ENCODE results near the gene PPM1M. TPM values are rescaled to one million over a fixed set of nuclear protein-coding genes. Genes with fewer than 3 reads are reported as not detected.

The PPM1M gene
- total RNA-seq, 1 donor: 28.2 TPM

DNA sequence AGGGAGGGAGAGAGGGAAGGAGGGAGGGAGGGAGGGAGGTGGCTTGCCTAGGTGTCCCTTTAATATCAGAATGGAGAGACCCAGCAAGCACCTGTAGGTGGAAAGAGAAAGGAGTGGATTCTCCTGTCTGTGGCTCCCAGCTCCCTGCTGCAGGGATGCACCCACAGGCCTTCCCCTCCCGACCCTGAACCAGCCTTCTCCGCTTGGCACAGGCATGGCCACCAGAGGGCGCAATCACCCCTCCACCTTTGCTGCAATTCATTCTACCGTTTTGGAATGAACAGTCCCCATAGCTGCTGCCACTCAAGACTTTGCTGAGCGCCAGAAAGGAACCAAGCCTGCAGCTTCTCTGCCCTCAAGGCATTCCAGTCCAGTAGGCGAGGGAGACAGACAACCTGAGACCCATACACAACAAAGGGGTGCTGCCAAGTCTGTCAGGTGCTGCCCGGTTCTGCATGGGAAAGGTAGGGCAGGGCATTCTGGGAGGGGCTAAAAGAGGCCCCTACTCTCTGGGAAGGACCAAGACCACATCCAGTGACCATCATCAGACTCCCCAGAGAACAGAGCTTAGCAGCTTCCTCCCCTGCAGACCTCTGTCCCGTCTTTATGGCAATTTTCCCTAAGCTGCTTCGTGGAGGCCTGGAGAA, 25.1 kb upstream of the PPM1M start:
- Histone ChIP-seq H3K9me3 (ENCODE audit: low read depth, low read length) (no peaks in the 10 kb centered on the region), H3K4me3 (ENCODE audit: insufficient read depth, low read length) (no peak overlapping the region), H3K79me2 (ENCODE audit: insufficient read depth, low read length) (no peaks in the 10 kb centered on the region), H3K27ac (ENCODE audit: low read depth, low read length) (no peak overlapping the region), H4K20me1 (ENCODE audit: insufficient read depth, low read length) (no peaks in the 10 kb centered on the region), H2AFZ (ENCODE audit: low read length) (no peak overlapping the region), H3K36me3 (ENCODE audit: insufficient read depth, low read length) (peaks cover under 1% of the 10 kb centered on the region), H3K27me3 (ENCODE audit: insufficient read depth, low read length) (no peaks in the 10 kb centered on the region), H3K4me2 (ENCODE audit: insufficient read depth, low read length) (no peak overlapping the region), H3K4me1 (ENCODE audit: insufficient read depth, low read length) (peaks cover 9% of the 10 kb centered on the region)
- TF ChIP-seq, protein P1, sequence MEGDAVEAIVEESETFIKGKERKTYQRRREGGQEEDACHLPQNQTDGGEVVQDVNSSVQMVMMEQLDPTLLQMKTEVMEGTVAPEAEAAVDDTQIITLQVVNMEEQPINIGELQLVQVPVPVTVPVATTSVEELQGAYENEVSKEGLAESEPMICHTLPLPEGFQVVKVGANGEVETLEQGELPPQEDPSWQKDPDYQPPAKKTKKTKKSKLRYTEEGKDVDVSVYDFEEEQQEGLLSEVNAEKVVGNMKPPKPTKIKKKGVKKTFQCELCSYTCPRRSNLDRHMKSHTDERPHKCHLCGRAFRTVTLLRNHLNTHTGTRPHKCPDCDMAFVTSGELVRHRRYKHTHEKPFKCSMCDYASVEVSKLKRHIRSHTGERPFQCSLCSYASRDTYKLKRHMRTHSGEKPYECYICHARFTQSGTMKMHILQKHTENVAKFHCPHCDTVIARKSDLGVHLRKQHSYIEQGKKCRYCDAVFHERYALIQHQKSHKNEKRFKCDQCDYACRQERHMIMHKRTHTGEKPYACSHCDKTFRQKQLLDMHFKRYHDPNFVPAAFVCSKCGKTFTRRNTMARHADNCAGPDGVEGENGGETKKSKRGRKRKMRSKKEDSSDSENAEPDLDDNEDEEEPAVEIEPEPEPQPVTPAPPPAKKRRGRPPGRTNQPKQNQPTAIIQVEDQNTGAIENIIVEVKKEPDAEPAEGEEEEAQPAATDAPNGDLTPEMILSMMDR (IDR thresholded peaks at IDR 0.05; ENCODE audit: extremely low read depth, low read depth, low read length): peak; percentile 92
- peak; percentile 99 for DNase-seq (ENCODE audit: insufficient read length, low spot score, missing footprints)

DNA sequence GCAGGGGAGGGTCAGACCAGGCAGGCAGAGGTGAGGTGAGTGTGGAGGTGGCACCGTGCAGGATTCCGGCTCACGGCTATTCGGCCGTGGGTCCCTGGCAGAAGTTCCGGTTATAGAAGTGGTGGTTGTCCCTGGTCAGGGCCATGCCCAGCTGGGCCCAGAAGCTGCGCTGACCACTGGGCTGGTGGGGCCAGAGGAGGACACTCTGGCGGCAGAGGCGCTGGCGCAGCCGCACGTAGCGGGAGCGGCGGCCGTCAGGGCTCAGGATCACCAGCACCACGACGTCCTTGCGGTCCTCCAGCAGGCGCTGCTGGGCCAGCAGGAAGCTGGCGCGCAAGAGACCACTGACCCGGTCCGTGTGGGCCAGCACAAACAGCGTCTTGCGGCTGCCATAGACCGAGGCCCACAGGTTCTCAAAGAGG, 24.4 kb upstream of the PPM1M start:
- H3K79me2 ChIP-seq (ENCODE audit: insufficient read depth, low read length): no peaks in the 10 kb centered on the region
- no peaks in the 10 kb centered on the region for H3K9me3 ChIP-seq (ENCODE audit: low read depth, low read length)
- H2AFZ ChIP-seq (ENCODE audit: low read length): no peak overlapping the region
- no peaks in the 10 kb centered on the region for H3K27me3 ChIP-seq (ENCODE audit: insufficient read depth, low read length)
- no peak overlapping the region for H3K4me2 ChIP-seq (ENCODE audit: insufficient read depth, low read length)
- no peak overlapping the region for H3K27ac ChIP-seq (ENCODE audit: low read depth, low read length)
- DNase-seq (ENCODE audit: insufficient read length, low spot score, missing footprints): no peak
- H3K4me1 ChIP-seq (ENCODE audit: insufficient read depth, low read length): peaks cover 9% of the 10 kb centered on the region
- no peaks in the 10 kb centered on the region for H3K36me3 ChIP-seq (ENCODE audit: insufficient read depth, low read length)
- no peak overlapping the region for H3K4me3 ChIP-seq (ENCODE audit: insufficient read depth, low read length)
- TF ChIP-seq, protein P1 (IDR thresholded peaks at IDR 0.05; ENCODE audit: extremely low read depth, low read depth, low read length): no peak
- H4K20me1 ChIP-seq (ENCODE audit: insufficient read depth, low read length): no peaks in the 10 kb centered on the region

DNA sequence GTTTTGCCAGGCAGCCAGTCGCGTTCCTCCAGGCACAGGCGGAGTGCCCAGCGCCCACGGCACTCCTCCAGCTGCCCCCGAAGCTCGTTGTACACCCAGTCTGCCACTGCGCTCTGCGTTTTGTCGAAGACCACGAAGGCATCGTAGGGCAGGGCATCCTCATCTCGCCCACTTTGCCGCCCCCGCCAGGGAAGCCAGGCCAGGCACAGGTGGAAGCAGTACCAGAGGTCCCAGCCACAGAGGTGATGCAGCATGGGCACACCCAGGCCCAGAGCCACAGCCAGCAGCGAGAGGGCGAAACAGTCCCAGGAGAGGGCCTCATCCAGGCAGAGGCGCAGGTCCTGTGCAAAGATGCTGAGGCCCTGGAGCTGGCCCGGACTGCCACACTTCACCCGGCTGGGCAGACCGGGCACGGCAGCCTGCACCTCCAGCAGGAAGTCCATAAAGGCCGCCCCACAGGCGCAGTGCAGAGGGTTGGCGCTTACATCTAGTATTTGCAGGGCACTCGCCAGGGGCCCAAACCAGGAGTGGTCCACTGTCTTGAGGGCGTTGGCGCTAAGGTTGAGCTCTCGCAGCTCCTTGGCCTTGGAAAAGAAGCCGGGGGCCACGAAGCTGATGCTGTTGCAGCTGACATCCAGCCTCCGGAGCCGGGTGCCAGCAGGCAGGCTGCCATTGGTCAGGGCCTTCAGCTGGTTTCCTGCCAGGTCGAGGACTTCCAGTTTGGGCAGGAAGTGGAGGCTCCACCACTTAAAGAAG, 23.8 kb upstream of the PPM1M start:
- peak; percentile 69 for DNase-seq (ENCODE audit: insufficient read length, low spot score, missing footprints)
- Histone ChIP-seq H3K27ac (ENCODE audit: low read depth, low read length) (no peak overlapping the region), H3K79me2 (ENCODE audit: insufficient read depth, low read length) (no peaks in the 10 kb centered on the region), H3K9me3 (ENCODE audit: low read depth, low read length) (no peaks in the 10 kb centered on the region), H3K36me3 (ENCODE audit: insufficient read depth, low read length) (no peaks in the 10 kb centered on the region), H3K4me2 (ENCODE audit: insufficient read depth, low read length) (no peak overlapping the region), H2AFZ (ENCODE audit: low read length) (no peak overlapping the region), H3K4me1 (ENCODE audit: insufficient read depth, low read length) (peaks cover 6% of the 10 kb centered on the region), H3K4me3 (ENCODE audit: insufficient read depth, low read length) (no peak overlapping the region), H3K27me3 (ENCODE audit: insufficient read depth, low read length) (no peaks in the 10 kb centered on the region), H4K20me1 (ENCODE audit: insufficient read depth, low read length) (no peaks in the 10 kb centered on the region)
- TF ChIP-seq, protein P1 (IDR thresholded peaks at IDR 0.05; ENCODE audit: extremely low read depth, low read depth, low read length): no peak

Data from osteoblast (primary cell).